ENCODE results near the gene ANGPTL8. TPM values are rescaled to one million over a fixed set of nuclear protein-coding genes. Genes with fewer than 3 reads are reported as not detected.
A peak's percentile ranks its signal among the peaks of the same experiment; 100 is the strongest.

The ANGPTL8 gene
- total and polyA plus RNA-seq, 2 of the 13 experiments (the other 11 are each of a cell fraction or from before 2014, with no cell fraction given) = 27.3 to 243 TPM

DNA sequence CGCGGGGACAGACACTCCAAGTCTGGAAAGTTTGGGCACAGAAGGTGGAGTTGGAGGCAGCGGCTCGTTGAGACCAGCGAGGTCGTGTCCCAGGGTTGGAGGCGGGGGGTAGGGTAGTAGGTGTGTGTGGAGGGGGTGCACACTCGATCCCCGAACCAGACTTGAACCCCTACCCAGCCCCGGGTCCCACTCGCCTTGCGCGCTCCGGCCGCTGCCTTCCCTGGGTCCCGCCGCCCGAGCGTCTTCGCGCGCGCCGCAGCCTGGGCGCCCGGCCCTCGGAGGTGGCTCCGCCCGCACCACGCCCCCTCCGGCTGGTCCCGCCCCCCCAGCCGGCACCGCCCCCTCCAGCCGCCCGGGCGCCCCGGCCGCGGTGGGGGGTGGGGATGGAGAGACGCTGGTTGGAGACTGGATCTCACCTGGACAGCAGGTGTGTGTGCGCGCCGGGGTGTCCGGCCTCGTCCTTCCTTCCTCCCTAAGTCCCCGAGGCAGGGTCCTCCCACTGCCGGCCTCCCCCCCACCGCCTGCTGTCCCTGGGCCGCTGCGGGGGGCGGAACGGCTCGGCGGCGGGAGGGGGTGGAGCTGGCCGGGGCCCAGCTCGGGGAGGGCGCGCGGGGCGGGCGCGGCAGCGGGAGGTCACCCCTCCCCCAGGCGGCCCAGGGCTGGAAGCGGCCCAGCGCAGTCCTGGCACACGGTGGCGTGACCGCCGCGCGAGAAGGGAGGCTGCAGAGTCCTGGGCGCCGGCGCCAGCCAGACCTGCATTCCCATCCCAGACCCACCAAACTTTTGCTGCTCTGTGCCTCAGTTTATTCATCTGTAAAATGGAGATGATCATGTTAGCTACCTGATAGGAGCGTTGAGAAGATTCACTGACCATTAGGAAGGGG is 41.9 kb upstream of the ANGPTL8 start, which contains the start of gene KANK2 (continued):
- TF ChIP-seq GPBP1L1 (CRISPR knock-in tag; IDR thresholded peaks at IDR 0.05) (no peak), ZNF547 (CRISPR knock-in tag; IDR thresholded peaks at IDR 0.05) (no peak), REL (CRISPR knock-in tag; conservative IDR thresholded peaks at IDR 0.05) (no peak), SETDB1 (CRISPR knock-in tag; IDR thresholded peaks at IDR 0.05; ENCODE audit: borderline replicate concordance) (no peak), ZBTB10 (CRISPR knock-in tag; IDR thresholded peaks at IDR 0.05; ENCODE audit: borderline replicate concordance) (no peak), SMYD3 (CRISPR knock-in tag; IDR thresholded peaks at IDR 0.05) (no peak), ZKSCAN5 (CRISPR knock-in tag; IDR thresholded peaks at IDR 0.05) (no peak), ZNF253 (CRISPR knock-in tag; IDR thresholded peaks at IDR 0.05; ENCODE audit: borderline replicate concordance) (no peak), RARA (CRISPR knock-in tag; IDR thresholded peaks at IDR 0.05) (peak; percentile 32; the same call in 1 of the 2 replicates), SNAI1 (CRISPR knock-in tag; IDR thresholded peaks at IDR 0.05; ENCODE audit: borderline replicate concordance) (no peak), MAFG (CRISPR knock-in tag; IDR thresholded peaks at IDR 0.05) (no peak), ZNF234 (CRISPR knock-in tag; conservative IDR thresholded peaks at IDR 0.05) (0 out of 2 replicates have a peak, but pooled peaks have one; percentile 65), ZNF331 (CRISPR knock-in tag; IDR thresholded peaks at IDR 0.05) (peak; percentile 38; the same call in 1 of the 2 replicates), TRIM24 (CRISPR knock-in tag; IDR thresholded peaks at IDR 0.05) (no peak), AHDC1 (CRISPR knock-in tag; IDR thresholded peaks at IDR 0.05; ENCODE audit: borderline replicate concordance) (no peak; the same call in 1 of the 2 replicates)
- TF ChIP-seq, protein P1, sequence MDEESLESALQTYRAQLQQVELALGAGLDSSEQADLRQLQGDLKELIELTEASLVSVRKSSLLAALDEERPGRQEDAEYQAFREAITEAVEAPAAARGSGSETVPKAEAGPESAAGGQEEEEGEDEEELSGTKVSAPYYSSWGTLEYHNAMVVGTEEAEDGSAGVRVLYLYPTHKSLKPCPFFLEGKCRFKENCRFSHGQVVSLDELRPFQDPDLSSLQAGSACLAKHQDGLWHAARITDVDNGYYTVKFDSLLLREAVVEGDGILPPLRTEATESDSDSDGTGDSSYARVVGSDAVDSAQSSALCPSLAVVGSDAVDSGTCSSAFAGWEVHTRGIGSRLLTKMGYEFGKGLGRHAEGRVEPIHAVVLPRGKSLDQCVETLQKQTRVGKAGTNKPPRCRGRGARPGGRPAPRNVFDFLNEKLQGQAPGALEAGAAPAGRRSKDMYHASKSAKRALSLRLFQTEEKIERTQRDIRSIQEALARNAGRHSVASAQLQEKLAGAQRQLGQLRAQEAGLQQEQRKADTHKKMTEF (CRISPR knock-in tag; IDR thresholded peaks at IDR 0.05) = peak; percentile 19; the same call in 1 of the 2 replicates
- TF ChIP-seq, protein P2, sequence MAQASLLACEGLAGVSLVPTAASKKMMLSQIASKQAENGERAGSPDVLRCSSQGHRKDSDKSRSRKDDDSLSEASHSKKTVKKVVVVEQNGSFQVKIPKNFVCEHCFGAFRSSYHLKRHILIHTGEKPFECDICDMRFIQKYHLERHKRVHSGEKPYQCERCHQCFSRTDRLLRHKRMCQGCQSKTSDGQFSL (CRISPR knock-in tag; IDR thresholded peaks at IDR 0.05) = peak; percentile 83; the same call in 1 of the 2 replicates

Data from HepG2 (cell line).